PC-9 (cell line): ENCODE data around the gene PHLDB2.

Experiments used
- EZH2 ChIP-seq: fragments of 200-600 bp; sonication (generic); IDR thresholded peaks from 2 replicates; pipeline ENCODE4 v1.8.0; 2017; ENCODE audit warnings: antibody characterized with exemption, low read depth
- TF ChIP-seq, protein P1 (sequence below): fragments of 200-600 bp; sonication (generic); conservative IDR thresholded peaks from 2 replicates; pipeline ENCODE4 v1.6.1; 2017; ENCODE audit warnings: mixed run types, antibody characterized with exemption, mild to moderate bottlenecking, moderate library complexity

- TF ChIP-seq, protein P1, sequence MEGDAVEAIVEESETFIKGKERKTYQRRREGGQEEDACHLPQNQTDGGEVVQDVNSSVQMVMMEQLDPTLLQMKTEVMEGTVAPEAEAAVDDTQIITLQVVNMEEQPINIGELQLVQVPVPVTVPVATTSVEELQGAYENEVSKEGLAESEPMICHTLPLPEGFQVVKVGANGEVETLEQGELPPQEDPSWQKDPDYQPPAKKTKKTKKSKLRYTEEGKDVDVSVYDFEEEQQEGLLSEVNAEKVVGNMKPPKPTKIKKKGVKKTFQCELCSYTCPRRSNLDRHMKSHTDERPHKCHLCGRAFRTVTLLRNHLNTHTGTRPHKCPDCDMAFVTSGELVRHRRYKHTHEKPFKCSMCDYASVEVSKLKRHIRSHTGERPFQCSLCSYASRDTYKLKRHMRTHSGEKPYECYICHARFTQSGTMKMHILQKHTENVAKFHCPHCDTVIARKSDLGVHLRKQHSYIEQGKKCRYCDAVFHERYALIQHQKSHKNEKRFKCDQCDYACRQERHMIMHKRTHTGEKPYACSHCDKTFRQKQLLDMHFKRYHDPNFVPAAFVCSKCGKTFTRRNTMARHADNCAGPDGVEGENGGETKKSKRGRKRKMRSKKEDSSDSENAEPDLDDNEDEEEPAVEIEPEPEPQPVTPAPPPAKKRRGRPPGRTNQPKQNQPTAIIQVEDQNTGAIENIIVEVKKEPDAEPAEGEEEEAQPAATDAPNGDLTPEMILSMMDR, result no peak
- TF ChIP-seq EZH2, result no peak
Measured at GRCh38 chr3:112018712-112019111, 159.6 kb downstream of the PHLDB2 start.
